Measurements from ENCODE around the gene PARD3. TPM values are rescaled to one million over a fixed set of nuclear protein-coding genes. Genes with fewer than 3 reads are reported as not detected.

Gene PARD3
- total RNA-seq, 1 donor from 2014 or later: 35.4 TPM

DNA sequence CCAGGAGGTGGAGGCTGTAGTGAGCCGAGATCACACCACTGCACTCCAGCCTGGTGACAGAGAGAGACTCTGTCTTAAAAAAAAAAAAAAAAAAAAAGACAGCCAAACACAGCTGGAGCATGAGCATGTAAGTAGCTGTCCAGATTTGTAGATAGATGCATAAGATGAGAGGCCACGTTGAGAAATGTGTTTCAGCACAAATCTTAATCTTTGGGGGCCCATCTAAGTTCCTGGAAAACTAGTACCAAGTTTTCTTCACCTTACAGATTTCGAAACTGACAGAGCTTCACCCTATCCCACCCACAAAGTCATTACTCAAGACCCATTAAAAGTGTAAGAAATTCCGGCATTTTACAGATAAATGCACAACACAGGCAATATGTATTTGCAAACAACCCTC lies 208.2 kb downstream of the PARD3 start:
- Mint-ChIP-seq H3K4me1 (ENCODE audit: low read depth, unreplicated experiment) (peaks cover 15% of the 10 kb centered on the region), H3K27me3 (ENCODE audit: low read depth, unreplicated experiment) (no peaks in the 10 kb centered on the region), H3K4me3 (ENCODE audit: unreplicated experiment) (no peak overlapping the region), H3K36me3 (ENCODE audit: low read depth, unreplicated experiment) (no peaks in the 10 kb centered on the region), H3K9me3 (ENCODE audit: unreplicated experiment) (no peaks in the 10 kb centered on the region), H3K27ac (ENCODE audit: unreplicated experiment) (no peak overlapping the region)
- no peak for TF ChIP-seq EZH2 (IDR thresholded peaks at IDR 0.05; ENCODE audit: insufficient read depth, low read length)
- TF ChIP-seq, protein P1, sequence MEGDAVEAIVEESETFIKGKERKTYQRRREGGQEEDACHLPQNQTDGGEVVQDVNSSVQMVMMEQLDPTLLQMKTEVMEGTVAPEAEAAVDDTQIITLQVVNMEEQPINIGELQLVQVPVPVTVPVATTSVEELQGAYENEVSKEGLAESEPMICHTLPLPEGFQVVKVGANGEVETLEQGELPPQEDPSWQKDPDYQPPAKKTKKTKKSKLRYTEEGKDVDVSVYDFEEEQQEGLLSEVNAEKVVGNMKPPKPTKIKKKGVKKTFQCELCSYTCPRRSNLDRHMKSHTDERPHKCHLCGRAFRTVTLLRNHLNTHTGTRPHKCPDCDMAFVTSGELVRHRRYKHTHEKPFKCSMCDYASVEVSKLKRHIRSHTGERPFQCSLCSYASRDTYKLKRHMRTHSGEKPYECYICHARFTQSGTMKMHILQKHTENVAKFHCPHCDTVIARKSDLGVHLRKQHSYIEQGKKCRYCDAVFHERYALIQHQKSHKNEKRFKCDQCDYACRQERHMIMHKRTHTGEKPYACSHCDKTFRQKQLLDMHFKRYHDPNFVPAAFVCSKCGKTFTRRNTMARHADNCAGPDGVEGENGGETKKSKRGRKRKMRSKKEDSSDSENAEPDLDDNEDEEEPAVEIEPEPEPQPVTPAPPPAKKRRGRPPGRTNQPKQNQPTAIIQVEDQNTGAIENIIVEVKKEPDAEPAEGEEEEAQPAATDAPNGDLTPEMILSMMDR (IDR thresholded peaks at IDR 0.05; ENCODE audit: insufficient read depth, low read depth, low read length): no peak
- H3K79me2 ChIP-seq (ENCODE audit: insufficient read depth, low read length): no peaks in the 10 kb centered on the region
- H2AFZ ChIP-seq (ENCODE audit: low read depth, low read length): no peak overlapping the region
- H3K9ac ChIP-seq (ENCODE audit: low read length): no peak overlapping the region
- DNase-seq (ENCODE audit: low read depth): no peak
- no peaks in the 10 kb centered on the region for H3K9me3 ChIP-seq (ENCODE audit: insufficient read depth, low read depth, low read length)
- no peaks in the 10 kb centered on the region for H3K36me3 ChIP-seq (ENCODE audit: insufficient read depth, low read length)
- no peaks in the 10 kb centered on the region for H3K27me3 ChIP-seq (ENCODE audit: insufficient read depth, low read length)
- no peak for FAIRE-seq
- no peak overlapping the region for H3K27ac ChIP-seq (ENCODE audit: low read depth, low read length)
- no peak overlapping the region for H3K4me2 ChIP-seq (ENCODE audit: low read length)
- peaks cover 5% of the 10 kb centered on the region for H3K4me1 ChIP-seq (ENCODE audit: insufficient read depth, low read length)
- H4K20me1 ChIP-seq (ENCODE audit: insufficient read depth, low read length): peaks cover 21% of the 10 kb centered on the region
- H3K4me3 ChIP-seq (ENCODE audit: insufficient read depth, low read depth, low read length): no peak overlapping the region

DNA sequence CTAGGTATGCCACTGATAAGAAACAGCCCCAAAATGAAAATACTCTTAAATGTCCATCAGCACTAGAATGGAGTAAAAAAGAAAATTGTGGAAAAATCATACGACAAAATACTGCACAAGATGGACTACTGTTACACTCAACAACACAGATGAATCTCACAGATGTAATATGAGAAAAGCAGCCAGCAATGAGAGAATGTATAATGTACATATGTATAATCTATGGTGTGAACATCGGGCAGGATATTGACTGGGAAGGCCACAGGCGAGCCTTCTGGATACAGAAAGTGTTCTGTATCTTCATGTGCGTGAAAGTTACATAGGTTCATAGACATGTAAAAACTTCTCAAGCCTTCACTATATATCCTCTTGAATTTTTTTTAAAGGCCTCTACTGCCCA lies 212.6 kb downstream of the PARD3 start:
- Histone ChIP-seq H3K4me1 (ENCODE audit: insufficient read depth, low read length) (no peaks in the 10 kb centered on the region), H4K20me1 (ENCODE audit: insufficient read depth, low read length) (peaks cover 23% of the 10 kb centered on the region), H3K9me3 (ENCODE audit: insufficient read depth, low read depth, low read length) (no peaks in the 10 kb centered on the region), H3K36me3 (ENCODE audit: insufficient read depth, low read length) (no peaks in the 10 kb centered on the region), H3K79me2 (ENCODE audit: insufficient read depth, low read length) (peaks cover 7% of the 10 kb centered on the region), H3K4me2 (ENCODE audit: low read length) (no peak overlapping the region), H2AFZ (ENCODE audit: low read depth, low read length) (no peak overlapping the region), H3K27ac (ENCODE audit: low read depth, low read length) (no peak overlapping the region), H3K27me3 (ENCODE audit: insufficient read depth, low read length) (no peaks in the 10 kb centered on the region), H3K9ac (ENCODE audit: low read length) (no peak overlapping the region), H3K4me3 (ENCODE audit: insufficient read depth, low read depth, low read length) (no peak overlapping the region)
- FAIRE-seq (no peak), DNase-seq (ENCODE audit: low read depth) (no peak)
- TF ChIP-seq, protein P1 (IDR thresholded peaks at IDR 0.05; ENCODE audit: insufficient read depth, low read depth, low read length): no peak
- TF ChIP-seq EZH2 (IDR thresholded peaks at IDR 0.05; ENCODE audit: insufficient read depth, low read length): no peak
- H3K4me3 Mint-ChIP-seq (ENCODE audit: unreplicated experiment): no peak overlapping the region
- H3K36me3 Mint-ChIP-seq (ENCODE audit: low read depth, unreplicated experiment): no peaks in the 10 kb centered on the region
- H3K27me3 Mint-ChIP-seq (ENCODE audit: low read depth, unreplicated experiment): no peaks in the 10 kb centered on the region
- H3K4me1 Mint-ChIP-seq (ENCODE audit: low read depth, unreplicated experiment): peaks cover 10% of the 10 kb centered on the region
- H3K27ac Mint-ChIP-seq (ENCODE audit: unreplicated experiment): no peak overlapping the region
- no peaks in the 10 kb centered on the region for H3K9me3 Mint-ChIP-seq (ENCODE audit: unreplicated experiment)

DNA sequence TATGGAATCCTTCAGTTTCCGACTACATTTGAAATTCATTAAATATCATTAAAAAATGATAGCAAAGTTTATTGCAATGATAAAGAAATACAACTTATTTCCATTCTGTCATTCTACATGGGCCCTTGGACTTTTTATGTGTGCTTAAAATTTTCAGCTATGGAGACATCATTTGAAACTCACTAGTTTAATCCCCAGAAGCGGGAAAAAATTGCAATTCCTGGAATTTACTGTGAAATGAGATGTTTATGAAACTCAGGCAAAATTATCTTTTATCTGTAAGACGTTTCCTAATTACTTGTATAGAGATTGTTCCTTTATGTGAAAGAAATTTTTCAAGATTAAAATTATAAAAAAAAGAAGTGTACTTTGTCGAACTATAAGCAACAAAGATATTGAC lies 213.4 kb downstream of the PARD3 start:
- Histone ChIP-seq H3K9ac (ENCODE audit: low read length) (no peak overlapping the region), H3K27me3 (ENCODE audit: insufficient read depth, low read length) (no peaks in the 10 kb centered on the region), H3K4me2 (ENCODE audit: low read length) (no peak overlapping the region), H3K27ac (ENCODE audit: low read depth, low read length) (no peak overlapping the region), H3K36me3 (ENCODE audit: insufficient read depth, low read length) (no peaks in the 10 kb centered on the region), H3K79me2 (ENCODE audit: insufficient read depth, low read length) (peaks cover 7% of the 10 kb centered on the region), H3K9me3 (ENCODE audit: insufficient read depth, low read depth, low read length) (no peaks in the 10 kb centered on the region), H4K20me1 (ENCODE audit: insufficient read depth, low read length) (peaks cover 20% of the 10 kb centered on the region), H3K4me3 (ENCODE audit: insufficient read depth, low read depth, low read length) (no peak overlapping the region), H2AFZ (ENCODE audit: low read depth, low read length) (no peak overlapping the region), H3K4me1 (ENCODE audit: insufficient read depth, low read length) (no peaks in the 10 kb centered on the region)
- H3K4me1 Mint-ChIP-seq (ENCODE audit: low read depth, unreplicated experiment): peaks cover 6% of the 10 kb centered on the region
- no peaks in the 10 kb centered on the region for H3K9me3 Mint-ChIP-seq (ENCODE audit: unreplicated experiment)
- FAIRE-seq: no peak
- no peak for TF ChIP-seq EZH2 (IDR thresholded peaks at IDR 0.05; ENCODE audit: insufficient read depth, low read length)
- TF ChIP-seq, protein P1 (IDR thresholded peaks at IDR 0.05; ENCODE audit: insufficient read depth, low read depth, low read length): no peak
- no peak overlapping the region for H3K27ac Mint-ChIP-seq (ENCODE audit: unreplicated experiment)
- no peak for DNase-seq (ENCODE audit: low read depth)
- H3K36me3 Mint-ChIP-seq (ENCODE audit: low read depth, unreplicated experiment): no peaks in the 10 kb centered on the region
- no peaks in the 10 kb centered on the region for H3K27me3 Mint-ChIP-seq (ENCODE audit: low read depth, unreplicated experiment)
- H3K4me3 Mint-ChIP-seq (ENCODE audit: unreplicated experiment): no peak overlapping the region

Data from astrocyte (in vitro differentiated cells and primary cell).